DMS153 treated with DMSO at 0.1 percent for 48 hours (cell line): Measurements from ENCODE around the gene MRPS5.

Experiments used
- DNase-seq: peaks from one replicate; lab custom pipeline; 2025; ENCODE audit not compliant: unreplicated experiment; lab: John Stamatoyannopoulos, UW

The MRPS5 gene

DNA sequence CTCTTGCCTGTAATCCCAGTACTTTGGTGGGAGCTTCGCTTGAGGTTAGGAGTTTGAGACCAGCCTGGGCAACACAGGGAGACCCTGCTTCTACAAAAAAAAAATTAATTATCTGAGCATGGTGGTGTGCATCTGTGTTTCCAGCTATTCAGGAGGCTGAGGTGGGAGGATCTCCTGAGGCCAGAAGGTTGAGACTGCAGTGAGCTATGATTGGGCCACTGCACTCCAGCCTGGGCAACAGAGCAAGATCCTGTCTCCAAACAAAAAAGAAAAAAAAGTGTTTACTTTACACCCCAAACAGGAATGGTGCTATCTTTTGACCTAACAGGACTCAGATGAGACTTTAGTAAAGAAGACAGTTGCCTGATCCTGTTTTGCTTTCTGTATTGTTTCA lies 60.5 kb downstream of the MRPS5 start:
- DNase-seq = no peak

DNA sequence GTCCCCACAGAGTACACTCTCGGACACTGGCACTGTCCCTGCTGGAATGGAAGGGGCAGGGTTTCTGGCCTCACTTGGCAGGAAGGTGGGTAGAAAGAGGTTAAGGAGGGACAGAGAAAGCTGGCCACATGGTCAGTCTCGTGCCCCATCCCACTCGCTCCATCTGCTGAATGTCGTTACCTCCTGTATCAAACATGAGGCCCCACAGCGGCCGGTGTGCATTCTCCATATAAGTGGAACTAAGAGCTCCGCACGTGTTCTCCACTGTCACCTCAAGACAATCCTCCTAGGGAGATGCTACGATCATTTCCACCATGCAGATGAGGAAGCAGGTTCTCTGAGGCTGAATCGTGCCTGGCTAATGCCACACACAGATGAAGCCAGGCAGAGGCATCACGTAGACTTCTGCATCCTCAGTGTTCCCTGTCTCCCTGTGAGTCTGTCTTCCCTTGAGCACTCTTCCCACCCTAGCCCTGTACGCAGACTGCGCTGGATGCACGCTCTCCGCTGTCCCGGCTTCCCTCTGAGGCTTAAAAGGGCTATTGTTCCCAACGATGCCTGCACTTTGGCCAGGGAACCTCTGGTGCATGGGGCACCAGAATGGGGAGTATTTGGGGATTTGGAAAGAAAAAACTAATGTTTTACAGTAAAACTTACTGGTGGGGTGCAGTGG lies 61.0 kb downstream of the MRPS5 start:
- DNase-seq = no peak

DNA sequence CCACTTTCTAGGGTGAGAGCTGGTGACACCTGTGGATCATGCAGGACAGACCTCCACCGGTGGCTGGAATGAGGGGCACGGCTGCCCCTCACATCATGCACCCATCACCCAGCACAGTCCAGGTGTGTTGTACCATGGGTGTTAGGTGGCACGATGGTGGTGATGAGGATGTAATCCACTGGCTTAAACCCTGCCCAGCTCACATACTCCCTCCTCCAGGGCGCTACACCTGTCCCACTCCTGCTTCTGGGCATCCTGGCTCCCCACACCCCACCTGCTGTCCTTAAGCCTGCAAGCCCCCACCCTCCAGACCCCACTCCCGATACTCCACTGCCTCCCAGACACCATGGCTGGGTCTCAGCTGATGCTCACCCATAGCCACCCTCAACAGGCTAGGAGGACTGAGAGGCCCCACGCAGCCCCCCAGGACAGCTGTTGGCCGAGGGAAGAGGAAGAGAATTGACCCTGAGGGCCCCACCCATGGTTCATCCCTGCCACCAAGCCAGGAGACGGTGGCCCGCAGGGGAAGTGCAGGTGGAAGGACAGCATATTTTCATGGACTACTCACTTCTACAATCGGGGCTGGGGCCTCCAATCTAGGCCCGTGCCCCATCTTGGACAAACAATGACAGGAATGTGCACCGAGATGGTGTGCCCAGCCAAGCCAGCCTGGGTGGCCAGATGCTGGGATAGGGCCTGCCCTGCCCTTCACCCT lies 61.8 kb downstream of the MRPS5 start:
- DNase-seq = no peak

DNA sequence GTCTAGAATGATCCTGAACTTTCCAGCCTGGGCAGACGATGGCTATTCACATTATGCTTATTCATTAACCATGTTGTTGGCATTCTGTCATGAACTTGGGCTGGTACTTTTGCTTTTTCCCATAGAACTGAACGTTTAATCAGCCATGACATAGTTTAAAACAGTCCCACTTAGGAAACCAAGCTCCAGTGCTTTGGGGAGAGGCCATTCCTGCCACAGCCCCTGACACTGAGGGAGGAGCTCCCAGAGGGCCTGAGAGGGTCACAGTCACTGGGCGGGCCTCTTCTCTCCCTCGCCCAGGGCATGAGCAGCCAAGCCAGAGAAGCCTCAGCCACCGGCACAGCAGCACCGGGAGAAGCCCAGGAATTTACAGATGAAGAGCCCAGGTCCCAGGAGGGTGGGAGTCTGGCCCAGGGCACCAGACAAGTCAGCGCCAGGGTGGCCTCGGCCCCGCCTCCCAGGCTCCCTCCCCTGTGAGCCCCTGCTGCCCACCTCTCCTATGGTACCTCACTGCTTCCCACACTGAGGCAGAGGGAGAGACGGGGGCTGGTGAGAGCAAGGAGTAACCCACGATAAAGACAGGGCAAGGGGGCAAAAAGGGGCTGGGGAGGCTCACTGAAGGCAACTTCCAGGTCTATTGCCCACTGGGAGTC lies 62.5 kb downstream of the MRPS5 start:
- no peak for DNase-seq

DNA sequence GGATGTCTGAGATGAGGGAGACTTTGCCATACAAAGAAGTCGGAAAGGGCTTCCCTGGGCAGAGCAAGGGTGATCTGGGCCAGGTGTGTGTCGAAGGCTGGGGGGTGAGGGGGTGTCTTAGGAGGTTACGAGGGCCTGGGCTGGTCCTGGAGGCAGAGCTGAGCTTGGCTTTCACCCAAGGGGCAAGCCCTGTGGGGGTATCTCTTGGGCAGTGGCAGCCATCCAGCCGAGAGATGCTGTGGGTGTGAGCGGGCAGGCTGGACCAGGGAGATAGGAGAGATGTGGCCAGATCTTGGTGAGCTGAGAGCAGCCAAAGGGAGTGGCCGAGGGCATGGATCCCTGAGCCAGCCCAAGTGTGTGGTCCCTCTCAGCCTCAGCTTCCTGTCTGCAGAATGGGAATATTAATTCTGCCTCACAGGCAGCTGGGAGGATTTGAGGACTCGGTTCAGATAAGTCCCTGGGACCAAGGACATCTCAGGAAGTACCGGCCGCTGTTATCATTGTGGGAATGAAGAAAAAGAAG lies 63.1 kb downstream of the MRPS5 start:
- DNase-seq = no peak

DNA sequence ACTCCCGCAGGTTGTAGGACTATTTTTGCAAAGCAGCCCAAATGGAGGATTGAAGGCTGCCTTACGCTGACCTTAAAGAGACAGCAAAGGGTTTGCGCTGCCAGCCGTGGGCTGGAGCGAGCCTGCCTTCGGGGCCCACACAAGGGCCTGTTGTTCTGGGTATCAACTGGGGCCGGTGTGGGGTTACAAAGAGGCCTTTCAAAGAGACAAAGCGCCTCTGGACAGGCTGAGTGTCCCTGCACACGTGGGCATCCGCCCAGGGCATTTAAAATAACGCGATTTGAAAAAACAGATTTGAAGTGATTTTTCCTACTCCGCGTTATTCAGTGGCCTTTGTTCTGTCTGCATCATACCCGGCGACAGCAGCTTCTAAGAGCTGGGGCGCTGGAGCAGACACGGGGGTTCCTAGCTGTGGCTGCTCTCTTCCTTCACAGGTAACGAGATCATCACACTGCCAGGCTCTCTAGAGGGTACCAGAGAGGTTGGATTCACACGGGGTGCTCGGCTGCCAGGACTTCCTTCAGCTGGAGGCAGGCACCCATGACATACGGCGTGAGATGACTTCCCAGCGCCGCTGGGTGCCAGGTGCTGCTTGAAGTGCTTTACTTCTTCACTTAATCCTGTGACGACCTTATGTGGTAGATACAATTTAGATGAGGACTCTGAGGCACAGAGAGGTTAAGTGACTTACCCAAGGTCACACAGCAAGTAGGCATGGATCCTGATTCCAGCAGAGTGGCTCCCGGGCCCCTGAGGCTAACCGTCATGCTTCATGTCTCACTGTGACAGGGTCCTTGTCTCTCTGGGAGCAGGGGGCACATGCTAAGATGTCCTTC lies 63.9 kb downstream of the MRPS5 start:
- DNase-seq = no peak

DNA sequence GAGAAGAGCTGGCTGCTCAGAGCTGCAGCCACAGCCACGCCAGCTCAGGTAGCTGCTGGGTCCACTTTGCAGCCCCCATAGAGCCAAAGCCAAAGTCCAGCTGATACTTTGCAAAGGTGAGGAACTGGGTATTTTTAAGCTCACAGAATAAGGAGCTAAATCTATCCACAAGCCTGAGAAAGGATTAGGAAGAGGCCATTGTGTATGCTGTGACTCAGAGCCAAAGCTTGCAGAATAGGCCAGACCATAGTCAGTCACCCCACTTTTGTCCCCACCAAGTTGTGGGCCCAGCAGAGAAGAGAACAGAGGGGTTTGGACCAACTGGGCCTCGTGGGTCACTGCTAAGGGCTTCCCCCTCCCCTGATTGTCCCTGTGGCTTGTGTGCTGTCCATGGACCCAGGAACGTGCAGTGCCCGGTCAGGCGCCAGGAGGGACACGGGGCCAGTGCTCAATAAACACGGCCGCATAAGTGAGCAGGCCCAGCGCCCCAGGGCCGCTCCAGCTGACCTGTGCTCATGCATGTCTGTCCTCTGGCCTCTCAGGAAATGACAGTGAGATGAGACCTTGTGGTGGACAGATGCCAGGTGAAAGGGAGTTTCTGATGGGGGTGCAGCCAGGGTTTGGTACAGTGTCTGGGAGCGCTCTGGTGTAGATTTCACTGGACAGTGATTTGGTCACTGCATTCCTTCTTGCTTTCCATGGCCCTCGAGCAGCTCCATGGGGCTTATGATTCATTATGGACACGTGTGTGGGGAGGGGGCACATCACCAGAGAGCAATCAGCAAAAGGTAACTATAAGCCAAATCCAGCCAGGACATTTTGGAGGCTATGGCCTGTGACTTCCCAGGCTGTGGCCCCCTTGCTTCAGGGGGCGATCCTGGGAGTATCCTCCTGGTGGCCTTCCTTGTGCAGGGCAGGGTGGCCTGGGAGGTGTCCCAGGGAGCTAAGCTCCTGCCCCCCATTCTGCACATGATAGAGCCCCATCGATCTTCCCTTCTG lies 64.8 kb downstream of the MRPS5 start:
- DNase-seq = no peak

DNA sequence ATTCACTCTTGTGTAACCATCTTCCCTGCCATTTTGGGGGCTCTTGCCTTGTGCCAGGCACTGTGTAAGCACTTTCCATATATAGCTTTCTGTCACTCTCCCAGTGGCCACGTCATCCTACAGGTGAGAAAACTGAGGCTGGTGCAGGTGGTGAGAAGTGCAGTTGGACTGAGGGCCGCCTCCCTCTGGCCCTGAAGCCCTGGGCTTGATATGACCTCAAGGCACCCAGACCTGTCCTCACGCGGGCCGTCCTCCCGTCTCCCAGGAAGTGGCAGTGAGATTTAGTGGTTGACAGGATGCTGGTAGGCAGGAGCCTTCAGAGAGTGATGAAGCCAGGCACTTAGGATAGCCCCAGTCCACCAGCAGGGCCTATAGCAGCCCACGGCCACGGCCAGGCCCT lies 65.6 kb downstream of the MRPS5 start:
- no peak for DNase-seq

DNA sequence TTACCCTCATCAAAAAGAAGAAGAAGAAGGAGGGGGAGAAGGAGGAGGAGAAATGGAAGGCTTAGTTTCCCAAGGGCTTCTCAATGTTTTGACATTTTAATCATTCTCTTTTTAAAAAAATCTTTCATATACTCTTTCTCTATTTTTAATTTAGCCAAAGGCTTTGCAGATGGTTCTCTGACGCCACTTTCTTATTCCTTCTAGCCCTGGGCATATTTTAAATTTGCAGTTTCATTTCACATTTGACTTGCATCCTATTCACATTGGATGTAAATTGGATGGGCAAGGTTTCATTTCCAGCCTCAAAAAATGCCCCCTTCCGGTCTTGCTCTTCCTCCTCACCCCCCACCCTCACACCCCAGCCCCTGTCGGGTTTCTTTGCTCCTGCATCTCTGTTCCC lies 66.3 kb downstream of the MRPS5 start:
- no peak for DNase-seq

DNA sequence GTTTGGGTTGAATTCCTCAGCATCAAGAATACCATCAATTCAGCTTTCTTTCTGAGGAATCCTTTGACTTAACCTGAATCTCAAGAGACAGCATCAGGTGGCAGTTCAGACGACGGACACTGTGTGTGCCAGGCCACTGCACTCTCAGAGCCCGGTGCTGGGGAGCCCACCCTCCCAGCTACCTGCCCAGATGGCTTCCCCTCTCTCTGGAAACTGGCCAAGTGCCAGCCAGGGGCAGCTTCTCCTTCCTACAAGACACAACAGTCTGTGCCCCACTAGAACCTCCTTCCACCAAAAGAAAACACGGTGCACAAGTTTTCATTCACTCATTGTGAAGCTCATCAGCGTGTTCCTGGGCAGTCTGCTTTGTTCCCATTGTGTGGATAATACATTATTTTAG lies 67.6 kb downstream of the MRPS5 start:
- no peak for DNase-seq

DNA sequence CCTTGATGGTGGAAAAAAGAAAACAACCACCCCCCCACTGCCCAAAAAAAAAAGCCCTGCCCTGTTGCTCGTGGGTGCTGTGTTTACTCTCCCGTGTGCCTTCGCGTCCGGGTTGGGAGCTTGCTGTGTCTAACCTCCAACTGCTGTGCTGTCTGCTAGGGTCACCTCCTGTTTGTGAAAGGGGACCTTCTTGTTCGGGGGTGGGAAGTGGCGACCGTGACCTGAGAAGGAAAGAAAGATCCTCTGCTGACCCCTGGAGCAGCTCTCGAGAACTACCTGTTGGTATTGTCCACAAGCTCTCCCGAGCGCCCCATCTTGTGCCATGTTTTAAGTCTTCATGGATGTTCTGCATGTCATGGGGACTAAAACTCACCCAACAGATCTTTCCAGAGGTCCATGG lies 68.1 kb downstream of the MRPS5 start:
- DNase-seq = no peak

DNA sequence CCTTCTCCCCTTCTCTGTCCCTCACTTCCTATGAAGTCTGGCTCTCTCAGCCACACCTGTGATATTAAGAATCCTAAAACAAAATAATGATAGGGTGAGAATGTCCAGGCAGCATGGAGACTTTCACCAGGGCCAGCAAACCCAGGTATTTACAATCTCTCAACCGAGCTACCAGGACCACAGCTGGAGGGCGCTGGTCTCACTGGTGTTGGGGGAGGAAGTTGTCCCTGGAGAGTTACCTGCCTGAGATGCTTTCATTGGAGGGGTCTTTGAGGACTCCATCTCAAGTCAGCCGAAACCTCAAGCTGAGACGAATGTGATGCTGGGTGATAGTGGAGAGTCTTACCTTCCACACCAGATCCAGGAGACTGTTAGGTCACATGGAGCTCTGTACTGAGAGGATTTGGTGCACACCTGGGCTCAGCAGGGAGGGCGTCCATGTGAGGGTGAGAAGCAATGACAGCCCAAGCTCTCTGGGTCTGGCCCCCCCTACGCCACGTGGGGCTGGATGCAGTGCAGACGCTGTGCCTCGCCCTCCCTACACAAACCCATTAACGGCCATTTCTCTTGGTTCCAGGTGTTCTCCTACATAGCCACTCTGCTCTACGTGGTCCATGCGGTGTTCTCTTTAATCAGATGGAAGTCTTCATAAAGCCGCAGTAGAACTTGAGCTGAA lies 68.7 kb downstream of the MRPS5 start:
- DNase-seq = no peak

DNA sequence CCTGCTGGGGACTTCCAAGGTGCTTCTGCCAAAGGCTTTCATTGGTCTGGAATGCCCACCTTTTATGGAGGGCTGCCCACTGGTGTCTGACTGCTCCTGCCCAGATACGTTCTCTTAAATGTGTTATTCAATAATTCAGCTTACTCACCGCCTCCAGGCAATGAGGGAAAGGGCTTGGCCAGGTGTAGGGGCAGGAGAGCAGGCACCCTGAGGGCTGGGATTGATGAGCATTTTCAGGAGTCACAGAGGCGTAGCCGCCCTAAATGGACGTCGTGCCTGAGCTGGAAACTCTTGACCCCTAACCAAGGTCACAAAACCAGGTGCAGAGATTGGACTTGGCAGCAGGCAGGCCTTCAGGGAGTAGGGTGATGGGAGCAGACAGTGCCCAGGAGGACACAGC lies 69.3 kb downstream of the MRPS5 start:
- no peak for DNase-seq

DNA sequence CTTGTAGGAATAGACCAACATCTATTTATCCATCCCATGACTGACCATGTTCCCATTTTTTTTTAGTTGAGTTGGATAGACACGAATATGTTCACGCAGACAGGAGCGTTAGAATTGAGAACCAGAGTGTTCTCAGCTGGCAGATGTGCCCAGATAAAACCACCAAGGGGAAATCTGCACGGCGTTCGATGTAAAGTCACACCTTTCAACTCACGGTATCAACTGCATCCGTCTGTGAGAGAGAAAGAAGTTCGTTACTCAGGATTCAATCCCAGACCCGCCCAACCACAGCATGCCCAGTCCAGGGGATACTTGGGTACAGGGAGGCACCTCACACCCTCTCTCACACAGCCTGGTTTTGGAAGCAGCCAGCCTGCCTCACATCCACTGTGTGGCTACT lies 70.0 kb downstream of the MRPS5 start:
- no peak for DNase-seq

DNA sequence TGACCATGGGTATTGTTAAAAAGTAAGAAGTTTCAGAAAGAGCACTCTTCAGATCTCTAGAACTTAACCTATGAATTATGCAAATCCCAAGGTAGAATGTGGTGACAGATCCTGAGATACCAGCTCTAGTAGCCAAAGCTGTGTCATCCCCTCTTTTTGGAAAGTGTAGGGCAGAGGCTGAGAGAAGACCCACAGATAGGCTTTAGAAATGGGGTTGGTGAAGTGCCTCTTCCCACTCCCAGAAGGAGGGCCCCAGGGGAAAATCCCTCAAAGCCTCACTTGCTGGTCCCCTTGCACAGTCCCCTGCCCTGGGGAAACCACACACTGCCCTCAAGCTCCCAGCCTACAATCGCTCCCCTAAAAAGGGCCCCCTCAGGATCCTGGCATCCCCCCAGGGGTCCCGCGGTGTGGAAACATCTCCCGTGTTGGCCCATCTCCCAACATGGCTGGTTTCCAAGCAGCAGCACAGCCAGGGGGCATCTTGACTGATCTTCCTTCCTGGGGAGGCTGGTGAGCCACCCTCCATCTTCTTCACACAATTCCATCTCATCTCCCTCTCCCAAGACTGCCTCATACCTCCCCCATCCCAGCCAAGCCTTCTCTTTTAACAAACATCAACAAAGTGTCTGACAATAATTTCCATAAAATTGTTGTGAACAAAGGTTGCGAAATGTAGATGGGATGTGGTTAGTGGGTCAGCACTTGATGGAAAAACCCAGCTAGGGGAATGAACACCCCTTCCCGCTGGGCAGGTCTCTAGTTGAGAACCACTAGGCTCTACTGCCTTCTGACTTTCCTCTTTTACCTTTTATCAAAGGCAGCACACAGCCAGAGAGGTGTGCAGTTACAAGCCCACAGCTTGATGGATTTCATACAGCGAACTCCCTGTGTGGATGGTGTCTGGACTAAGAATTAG lies 71.0 kb downstream of the MRPS5 start:
- no peak for DNase-seq

DNA sequence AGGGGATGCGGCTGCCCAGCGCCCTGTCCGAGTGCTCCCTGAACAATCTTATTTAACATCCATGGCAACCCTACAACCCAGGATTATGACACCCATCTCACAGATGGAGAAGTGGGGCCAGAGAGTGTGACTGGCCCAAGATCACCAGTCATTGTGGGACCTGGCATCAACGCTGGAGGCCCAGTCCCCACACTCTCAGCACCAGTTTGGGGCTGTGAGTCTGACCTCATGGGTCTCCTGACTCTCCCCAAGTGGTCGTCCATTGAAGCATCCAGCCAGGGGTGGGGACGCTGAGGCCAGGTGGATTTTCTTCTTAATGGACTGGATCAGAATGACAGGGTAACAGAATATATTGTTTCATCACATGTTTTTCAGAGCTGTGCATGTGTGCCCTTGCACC lies 71.6 kb downstream of the MRPS5 start:
- no peak for DNase-seq

DNA sequence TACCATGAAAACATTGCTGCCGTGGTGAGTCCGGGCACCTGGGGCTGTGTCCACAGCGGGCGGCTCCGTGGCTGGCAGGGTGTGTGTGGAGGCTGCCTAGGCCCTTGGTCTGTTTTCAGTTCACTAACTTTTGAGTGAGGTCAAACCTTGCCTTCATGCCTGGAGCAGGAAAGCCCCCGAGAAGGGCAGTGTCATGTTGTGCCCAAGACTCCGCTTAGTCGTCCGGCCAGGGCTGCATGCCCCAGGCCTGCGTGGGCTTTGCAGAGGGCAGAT lies 72.0 kb downstream of the MRPS5 start:
- DNase-seq = no peak

DNA sequence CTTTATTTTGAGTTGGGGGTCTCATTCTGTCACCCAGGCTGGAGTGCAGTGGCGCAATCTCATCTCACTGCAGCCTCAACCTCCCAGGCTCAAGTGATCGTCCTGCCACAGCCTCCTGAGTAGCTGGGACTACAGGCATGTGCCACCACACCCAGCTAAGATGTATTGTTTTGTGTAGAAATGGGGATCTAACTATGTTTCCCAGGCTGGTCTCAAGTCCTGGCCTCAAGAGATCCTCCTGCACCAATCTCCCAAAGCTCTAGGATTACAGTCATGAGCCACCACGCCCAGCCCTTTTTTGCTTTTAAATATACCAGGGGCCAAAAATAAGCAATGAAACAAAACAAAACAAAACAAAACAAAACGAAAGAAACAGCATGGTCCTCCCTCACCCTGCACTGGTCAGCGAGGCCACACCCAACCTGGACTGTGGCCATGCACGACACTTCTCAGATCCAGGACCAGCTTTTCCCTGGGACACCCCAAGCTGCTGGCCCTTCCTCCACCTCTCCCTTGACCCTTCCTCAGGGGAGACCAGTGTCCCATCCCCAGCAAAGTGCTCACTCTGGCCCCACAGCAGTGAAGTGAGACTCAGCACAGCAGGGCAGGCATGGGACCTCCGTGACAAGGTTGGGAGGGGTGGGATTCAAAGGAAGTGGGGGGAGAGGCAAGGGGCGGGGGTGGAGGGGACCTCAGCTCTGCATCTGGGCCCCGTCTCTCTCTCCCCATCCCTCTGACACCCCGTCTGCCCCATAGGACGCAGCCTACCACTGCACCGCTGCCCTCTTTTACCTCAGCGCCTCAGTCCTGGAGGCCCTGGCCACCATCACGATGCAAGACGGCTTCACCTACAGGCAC lies 72.6 kb downstream of the MRPS5 start:
- DNase-seq = no peak
